Measurements from ENCODE around the gene PXMP2.
"Not testable (repeated sequence)": the region's sequence is repeated elsewhere in the genome, so short reads cannot be mapped to it uniquely, and the experiment has no call there.

Gene PXMP2

DNA sequence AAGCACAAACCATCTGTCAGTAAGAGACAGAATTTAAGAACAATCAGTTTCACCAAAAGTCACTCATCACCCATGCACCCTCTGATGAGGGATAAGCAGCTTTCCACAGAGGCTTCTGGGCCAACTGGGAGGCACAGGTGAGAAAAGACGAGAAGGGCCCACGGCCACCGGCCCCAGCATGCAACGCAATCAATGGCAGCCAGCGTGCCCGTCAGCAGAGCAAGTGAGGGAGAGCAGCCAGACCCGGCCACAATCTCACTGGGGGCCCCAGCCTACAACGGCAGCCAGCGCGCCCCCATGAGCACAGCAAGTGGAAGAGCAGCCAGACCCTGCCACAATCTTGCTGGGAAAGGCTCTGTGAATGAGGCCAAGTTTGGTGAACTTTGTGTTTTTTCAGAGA, 60.9 kb downstream of the PXMP2 start:
- no peak for DNase-seq (ENCODE audit: low read depth, low spot score)

DNA sequence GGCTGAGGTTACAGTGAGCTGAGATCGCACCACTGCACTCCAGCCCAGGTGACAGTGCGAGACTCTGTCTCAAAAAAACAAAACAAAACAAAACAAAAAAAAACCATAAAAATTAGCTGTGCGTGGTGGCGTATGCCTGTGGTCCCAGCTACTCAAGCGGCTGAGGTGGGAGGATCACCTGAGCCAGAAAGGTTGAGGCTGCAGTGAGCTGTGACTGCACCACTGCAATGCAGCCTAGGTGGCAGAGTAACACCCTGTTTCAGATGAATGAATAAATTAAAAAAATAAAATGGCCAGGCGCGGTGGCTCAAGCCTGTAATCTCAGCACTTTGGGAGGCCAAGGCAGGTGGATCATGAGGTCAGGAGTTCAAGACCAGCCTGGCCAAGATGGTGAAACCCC, 66.3 kb downstream of the PXMP2 start:
- DNase-seq (ENCODE audit: low read depth, low spot score), result not testable (repeated sequence)

GRCh38 chr12:132754160-132754932, 67.0 kb downstream of the PXMP2 start:
- no peak for DNase-seq (ENCODE audit: low read depth, low spot score)
